GM23338 (cell line): ENCODE measurements around the gene HADHB.

Experiments used
- EZH2 ChIP-seq: fragments of 200-600 bp; sonication (generic); IDR thresholded peaks from one replicate; pipeline ENCODE4 v1.8.0; 2017; ENCODE audit warnings: antibody characterized with exemption, mild to moderate bottlenecking, low read depth; ENCODE audit not compliant: unreplicated experiment
- POLR2AphosphoS5 ChIP-seq: IDR thresholded peaks from 2 replicates; pipeline ENCODE4 v1.6.1; 2016; ENCODE audit warnings: antibody characterized with exemption, low read depth
- ZNF114 ChIP-seq: fragments of 250-450 bp; sonication (Bioruptor Pico); IDR thresholded peaks from 2 replicates; pipeline ENCODE4 v1.5.0; 2020; ENCODE audit warnings: mild to moderate bottlenecking, moderate library complexity
- TF ChIP-seq, protein P1 (sequence below), 2 experiments: fragments of 200-600 bp in 1 of 2; sonication (generic) in 1 of 2; conservative IDR thresholded peaks; 2 replicates each; pipeline versions ENCODE4 v1.5.1 to v1.6.1; 2016 to 2017; ENCODE audit warnings: antibody characterized with exemption in 2 of 2, low read depth in 2 of 2, mild to moderate bottlenecking in 2 of 2, moderate library complexity in 1 of 2

DNA sequence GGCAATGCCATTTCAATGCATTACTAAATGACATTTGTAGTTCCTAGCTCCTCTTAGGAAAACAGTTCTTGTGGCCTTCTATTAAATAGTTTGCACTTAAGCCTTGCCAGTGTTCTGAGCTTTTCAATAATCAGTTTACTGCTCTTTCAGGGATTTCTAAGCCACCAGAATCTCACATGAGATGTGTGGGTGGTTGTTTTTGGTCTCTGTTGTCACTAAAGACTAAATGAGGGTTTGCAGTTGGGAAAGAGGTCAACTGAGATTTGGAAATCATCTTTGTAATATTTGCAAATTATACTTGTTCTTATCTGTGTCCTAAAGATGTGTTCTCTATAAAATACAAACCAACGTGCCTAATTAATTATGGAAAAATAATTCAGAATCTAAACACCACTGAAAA, 45.3 kb downstream of the HADHB start:
- TF ChIP-seq, protein P1, sequence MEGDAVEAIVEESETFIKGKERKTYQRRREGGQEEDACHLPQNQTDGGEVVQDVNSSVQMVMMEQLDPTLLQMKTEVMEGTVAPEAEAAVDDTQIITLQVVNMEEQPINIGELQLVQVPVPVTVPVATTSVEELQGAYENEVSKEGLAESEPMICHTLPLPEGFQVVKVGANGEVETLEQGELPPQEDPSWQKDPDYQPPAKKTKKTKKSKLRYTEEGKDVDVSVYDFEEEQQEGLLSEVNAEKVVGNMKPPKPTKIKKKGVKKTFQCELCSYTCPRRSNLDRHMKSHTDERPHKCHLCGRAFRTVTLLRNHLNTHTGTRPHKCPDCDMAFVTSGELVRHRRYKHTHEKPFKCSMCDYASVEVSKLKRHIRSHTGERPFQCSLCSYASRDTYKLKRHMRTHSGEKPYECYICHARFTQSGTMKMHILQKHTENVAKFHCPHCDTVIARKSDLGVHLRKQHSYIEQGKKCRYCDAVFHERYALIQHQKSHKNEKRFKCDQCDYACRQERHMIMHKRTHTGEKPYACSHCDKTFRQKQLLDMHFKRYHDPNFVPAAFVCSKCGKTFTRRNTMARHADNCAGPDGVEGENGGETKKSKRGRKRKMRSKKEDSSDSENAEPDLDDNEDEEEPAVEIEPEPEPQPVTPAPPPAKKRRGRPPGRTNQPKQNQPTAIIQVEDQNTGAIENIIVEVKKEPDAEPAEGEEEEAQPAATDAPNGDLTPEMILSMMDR (conservative IDR thresholded peaks at IDR 0.05; ENCODE audit: low read depth in 2 of 2): no peak
- TF ChIP-seq ZNF114 (CRISPR knock-in tag) (no peak), POLR2AphosphoS5 (no peak), EZH2 (no peak)
